NCI-H526 (cell line): ENCODE results near the gene ERGIC1.
A peak's percentile ranks its signal among the peaks of the same experiment; 100 is the strongest.

ENCODE experiments used
- DNase-seq, 2 experiments: peaks; one replicate each; lab custom pipeline; 2025; lab: John Stamatoyannopoulos, UW

ERGIC1 gene

GRCh38 chr5:172983542-172984243 is 149.6 kb downstream of the ERGIC1 start, which contains the start of gene ATP6V0E1:
ATP6V0E1 (plus strand) TSS chr5:172983771; CDS start chr5:172983861, 90 bp downstream.
- DNase-seq = peak; percentile 65 to 91

DNA sequence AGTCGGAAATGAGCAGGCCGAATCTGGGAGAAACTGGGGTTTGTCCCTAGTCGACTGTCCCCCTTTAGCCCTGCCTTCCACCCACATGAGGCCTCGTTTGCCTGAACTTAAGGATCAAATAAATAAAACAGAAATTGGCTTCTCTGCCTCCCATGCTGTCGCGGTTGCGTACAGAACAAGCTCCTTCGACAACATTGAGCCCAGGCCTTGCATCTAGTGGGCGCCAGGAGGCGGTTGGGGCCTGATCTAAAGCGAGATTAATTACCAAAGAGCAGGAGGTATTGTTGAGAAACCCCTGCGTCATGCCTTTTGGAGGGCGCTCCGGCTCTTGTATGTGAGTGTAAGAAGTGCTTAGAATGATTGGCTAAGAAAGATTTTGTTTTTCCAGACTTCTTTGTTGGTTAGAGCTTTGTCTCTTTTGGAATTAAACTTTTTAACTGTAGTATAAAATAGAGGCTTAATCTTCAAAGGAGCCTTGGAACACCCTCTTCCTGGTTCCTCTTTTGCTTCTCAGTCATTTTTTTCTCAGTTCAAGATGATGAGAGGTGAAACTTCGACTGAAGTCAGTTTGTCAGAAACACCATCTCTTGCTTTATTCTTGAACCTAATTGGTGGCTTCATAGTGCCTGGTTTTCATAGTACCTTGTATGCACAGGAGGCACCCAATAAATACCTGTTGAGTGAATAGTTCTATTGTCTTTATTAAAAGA is 150.3 kb downstream of the ERGIC1 start:
- peak in 1 of 2 experiments; percentile 62 for DNase-seq

- DNase-seq = no peak
These were observed 151.5 kb downstream of the ERGIC1 start for GRCh38 chr5:172985596-172985995.

DNA sequence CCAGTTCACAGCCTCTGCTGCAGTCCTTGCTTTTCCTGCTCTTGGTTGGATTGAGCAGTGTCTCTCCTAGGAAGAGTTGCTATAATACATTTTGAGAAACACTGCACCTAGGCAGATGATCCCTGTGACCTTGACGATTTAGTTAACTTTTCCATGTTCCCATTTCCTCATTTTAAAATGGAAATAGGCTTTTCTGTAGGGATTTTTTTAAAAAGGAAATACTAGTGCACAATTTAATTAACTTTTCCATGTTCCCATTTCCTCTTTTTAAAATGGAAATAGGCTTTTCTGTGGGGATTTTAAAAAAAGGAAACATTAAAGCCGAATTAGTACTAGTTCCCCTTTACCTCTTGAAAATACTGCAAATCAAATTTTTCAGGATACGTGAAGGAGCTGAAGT is 154.2 kb downstream of the ERGIC1 start:
- DNase-seq = no peak

DNA sequence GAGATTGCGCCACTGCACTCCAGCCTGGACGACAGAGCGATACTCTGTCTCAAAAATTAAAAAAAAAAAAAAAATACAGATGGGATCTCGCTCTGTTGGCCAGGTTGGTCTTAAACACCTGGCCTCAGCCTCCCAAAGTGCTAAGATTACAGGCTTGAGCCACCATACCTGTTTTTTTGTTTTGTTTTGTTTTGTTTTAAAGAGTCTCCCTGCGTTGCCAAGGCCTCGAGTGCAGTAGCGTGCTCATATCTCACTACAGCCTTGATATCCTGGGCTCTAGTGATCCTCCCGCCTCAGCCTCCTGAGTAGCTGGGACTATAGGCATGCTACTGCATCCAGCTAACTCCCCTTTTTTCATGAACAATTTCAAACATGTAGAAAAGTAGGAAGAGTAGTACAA is 156.7 kb downstream of the ERGIC1 start:
- DNase-seq = no peak

- DNase-seq = no peak
These were observed 160.4 kb downstream of the ERGIC1 start for GRCh38 chr5:172994405-172994804.

DNA sequence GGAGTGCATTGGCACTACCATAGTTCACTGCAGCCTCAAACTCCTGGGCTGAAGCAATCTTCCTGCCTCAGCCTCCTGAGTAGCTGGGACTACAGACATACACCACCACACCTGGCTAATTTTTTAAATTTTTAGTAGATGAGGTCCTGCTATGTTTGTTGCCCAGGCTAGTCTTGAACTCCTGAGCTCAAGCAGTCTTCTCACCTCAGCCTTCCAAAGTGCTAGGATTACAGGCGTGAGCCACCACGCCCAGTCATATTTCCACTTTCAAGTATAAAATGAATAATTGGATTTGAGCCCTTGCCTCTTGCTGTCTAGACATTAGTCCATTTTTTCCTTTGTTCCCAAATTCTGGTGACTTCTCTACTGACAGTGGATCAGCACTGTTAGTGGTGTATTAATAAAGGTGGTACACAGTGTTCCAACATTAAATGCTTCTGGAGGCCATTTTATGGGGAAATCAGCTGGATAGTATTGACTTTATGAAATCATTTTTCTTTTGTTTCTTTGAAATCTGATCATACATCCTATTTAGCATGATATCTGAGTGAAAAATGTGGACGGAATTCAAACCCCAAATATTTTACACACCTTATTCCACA is 165.4 kb downstream of the ERGIC1 start:
- DNase-seq = no peak

- DNase-seq = no peak
These were observed 165.9 kb downstream of the ERGIC1 start for GRCh38 chr5:172999974-173000373.

DNA sequence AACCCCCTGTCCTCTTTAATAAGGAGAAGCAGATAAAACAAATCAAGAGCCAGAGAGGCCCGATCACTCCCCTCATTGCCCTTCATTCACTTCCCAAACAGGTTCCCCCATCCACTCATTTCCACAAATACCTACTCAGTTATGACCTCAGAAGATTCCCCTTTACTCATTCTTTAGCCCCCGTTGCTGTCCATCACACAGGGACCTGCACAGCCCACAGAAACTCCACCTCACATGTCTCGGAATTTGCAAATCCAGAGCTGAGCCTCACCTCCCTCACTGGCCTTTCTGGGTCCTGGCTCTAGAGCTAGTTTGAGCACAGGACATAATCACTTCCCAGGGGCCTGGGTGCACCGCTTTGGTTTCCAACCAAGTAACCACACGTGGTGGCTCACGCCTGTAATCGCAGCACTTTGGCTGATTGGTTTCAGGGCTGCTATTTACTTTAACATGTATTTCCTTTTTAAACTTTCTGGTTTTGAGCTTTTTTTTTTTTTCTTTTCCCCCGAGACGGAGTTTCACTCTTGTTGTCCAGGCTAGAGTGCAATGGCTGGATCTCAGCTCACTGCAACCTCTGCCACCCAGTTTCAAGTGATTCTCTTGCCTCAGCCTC is 167.3 kb downstream of the ERGIC1 start:
- no peak for DNase-seq
